Panc1 (cell line): Measurements from ENCODE around the gene STARD4. TPM values are rescaled to one million over a fixed set of nuclear protein-coding genes. Genes with fewer than 3 reads are reported as not detected.

Experiments
- ATAC-seq: fragments of 200-7000 bp; cut with Tn5 transposase; 2 replicates; pipeline ENCODE4 v1.9.1; 2020; ENCODE audit warnings: mild to moderate bottlenecking, moderate library complexity
- BruUV-seq: library from RNA; stranded (reverse); fragments of 400-500 nt; replicated peaks from 2 replicates; lab custom pipeline; 2021; lab: Mats Ljungman, UMichigan
- CTCF ChIA-PET: fragments of 300-600 bp; sonication (Branson Sonifier 250); formaldehyde crosslinking; loops from one replicate; lab custom pipeline; 2022; ENCODE audit warnings: antibody characterized with exemption; lab: Charles Lee
- POLR2A ChIA-PET: fragments of 300-600 bp; sonication (Branson Sonifier 250); formaldehyde crosslinking; loops from one replicate; lab custom pipeline; 2022; ENCODE audit warnings: antibody characterized with exemption; lab: Charles Lee
- DNase-seq: peaks from one replicate; pipeline ENCODE4 v3.0.0-alpha.2; 2010; ENCODE audit warnings: low read depth, low spot score
- H3K27ac ChIP-seq: 2 replicates; pipeline ENCODE4 v1.5.1; 2011; ENCODE audit warnings: mild to moderate bottlenecking, low read length, inconsistent platforms
- H3K27me3 ChIP-seq: fragments of 200-500 bp; sonication (Bioruptor generic); 2 replicates; pipeline ENCODE4 v1.6.0; 2014; ENCODE audit warnings: low read length, inconsistent platforms; ENCODE audit not compliant: control insufficient read depth, insufficient read depth
- H3K36me3 ChIP-seq: fragments of 200-500 bp; sonication (Bioruptor generic); 2 replicates; pipeline ENCODE4 v1.5.1; 2014; ENCODE audit warnings: inconsistent platforms, mild to moderate bottlenecking, low read length, moderate library complexity; ENCODE audit not compliant: control insufficient read depth, insufficient read depth
- H3K4me1 ChIP-seq: 2 replicates; pipeline ENCODE4 v1.5.1; 2011; ENCODE audit warnings: inconsistent platforms, mild to moderate bottlenecking, low read length, moderate library complexity; ENCODE audit not compliant: control insufficient read depth, insufficient read depth
- H3K4me3 ChIP-seq, 2 experiments: 2 replicates each; pipeline ENCODE4 v1.5.1; 2011 to 2012; ENCODE audit warnings: low read depth in 2 of 2, low read length in 2 of 2, mild to moderate bottlenecking in 2 of 2, inconsistent platforms in 1 of 2, moderate library complexity in 1 of 2
- H3K9me3 ChIP-seq: fragments of 200-500 bp; sonication (Bioruptor generic); 2 replicates; pipeline ENCODE4 v1.5.1; 2014; ENCODE audit warnings: low read depth, mild to moderate bottlenecking, inconsistent platforms, low read length, moderate library complexity; ENCODE audit not compliant: control insufficient read depth, insufficient read depth
- CTCF ChIP-seq: fragments of 450-650 bp; IDR thresholded peaks from 2 replicates; pipeline ENCODE4 v1.5.1; 2017; ENCODE audit warnings: mild to moderate bottlenecking
- POLR2AphosphoS5 ChIP-seq: IDR thresholded peaks from 2 replicates; pipeline ENCODE4 v1.6.1; 2012; ENCODE audit warnings: mild to moderate bottlenecking, low read depth, low read length, moderate library complexity
- REST ChIP-seq, 2 experiments: IDR thresholded peaks; 2 replicates each; pipeline ENCODE4 v1.6.1; 2011 to 2012; ENCODE audit warnings: low read depth in 2 of 2, control low read depth in 1 of 2, low read length in 1 of 2, mild to moderate bottlenecking in 1 of 2, moderate library complexity in 1 of 2; ENCODE audit not compliant: insufficient read depth in 1 of 2
- SIN3A ChIP-seq: IDR thresholded peaks from 2 replicates; pipeline ENCODE4 v1.6.1; 2012; ENCODE audit warnings: low read depth, mild to moderate bottlenecking, low read length, moderate library complexity, borderline replicate concordance; ENCODE audit not compliant: insufficient read depth
- TCF7L2 ChIP-seq: IDR thresholded peaks from 2 replicates; pipeline ENCODE4 v1.6.1; 2011; ENCODE audit warnings: mild to moderate bottlenecking, low read depth, low read length, inconsistent platforms
- in situ Hi-C: cut with HindIII; loops from 2 replicates; pipeline ENCODE4 v1.10.0; 2016; ENCODE audit warnings: low sequenced_read_pairs, low pct_unique_long_range_greater_than_20kb
- intact Hi-C: fragments of 100-400 bp; cut with micrococcal nuclease; formaldehyde crosslinking; loops from one replicate; pipeline ENCODE4 v1.10.0; 2022; ENCODE audit not compliant: unreplicated experiment
- total RNA-seq: library from RNA; stranded (reverse); gene quantifications from one replicate; pipeline ENCODE4 v1.2.1, GENCODE V29; 2021; ENCODE audit not compliant: unreplicated experiment

The STARD4 gene
- total RNA-seq, 1 experiment from 2014 or later: 26.0 TPM

GRCh38 chr5:111509119-111509518, 3.2 kb downstream of the STARD4 start:
- ATAC-seq: no peak
- in situ Hi-C loops: no loop called here
- Histone ChIP-seq H3K36me3 (no peaks in the 10 kb centered on the region; the same call in 1 of the 2 replicates), H3K27ac (no peak overlapping the region), H3K4me3 (no peak overlapping the region), H3K27me3 (no peaks in the 10 kb centered on the region; the same call in none of the 2 replicates), H3K9me3 (no peaks in the 10 kb centered on the region), H3K4me1 (peaks cover 12% of the 10 kb centered on the region)
- ChIA-PET CTCF (no interaction called here), POLR2A (no interaction called here)
- no TSS peak for BruUV-seq
- no peak for DNase-seq
- TF ChIP-seq POLR2AphosphoS5: no peak
- no peak for TF ChIP-seq SIN3A
- TF ChIP-seq REST (IDR thresholded peaks at IDR 0.05; ENCODE audit: insufficient read depth in 1 of 2, low read depth in 2 of 2, low read length in 1 of 2): no peak
- no peak for TF ChIP-seq TCF7L2
- no peak for TF ChIP-seq CTCF
- intact Hi-C loops: no loop called here

- H3K4me1 ChIP-seq: peaks cover 8% of the 10 kb centered on the region
- no peak for TF ChIP-seq SIN3A
- no peak for TF ChIP-seq CTCF
- TF ChIP-seq TCF7L2: no peak
- no peak for TF ChIP-seq REST (IDR thresholded peaks at IDR 0.05; ENCODE audit: insufficient read depth in 1 of 2, low read depth in 2 of 2, low read length in 1 of 2)
- no peak for TF ChIP-seq POLR2AphosphoS5
- ATAC-seq (no peak), DNase-seq (no peak)
- H3K9me3 ChIP-seq: no peaks in the 10 kb centered on the region
- POLR2A ChIA-PET: no interaction called here
- H3K4me3 ChIP-seq: no peak overlapping the region
- in situ Hi-C loops (no loop called here), intact Hi-C loops (no loop called here)
- H3K27me3 ChIP-seq: no peaks in the 10 kb centered on the region; the same call in none of the 2 replicates
- no TSS peak for BruUV-seq
- H3K27ac ChIP-seq: no peak overlapping the region
- H3K36me3 ChIP-seq: no peaks in the 10 kb centered on the region; the same call in 1 of the 2 replicates
- CTCF ChIA-PET: no interaction called here
Measured at GRCh38 chr5:111507276-111507675, 5.1 kb downstream of the STARD4 start.
